HepG2 (cell line): Measurements from ENCODE around the gene TBC1D14. TPM values are rescaled to one million over a fixed set of nuclear protein-coding genes. Genes with fewer than 3 reads are reported as not detected.

Experiments used
- ATF7 ChIP-seq, 2 experiments: fragments of 450-650 bp in 1 of 2; sonication (generic) in 1 of 2; formaldehyde crosslinking in 1 of 2; IDR thresholded peaks; 2 replicates each; pipeline versions ENCODE4 v1.4.0 to v1.6.1; 2016 to 2020; ENCODE audit warnings: antibody characterized with exemption in 1 of 2, mild to moderate bottlenecking in 1 of 2, missing genetic modification reagents in 1 of 2
- BRCA1 ChIP-seq: sonication (generic); formaldehyde crosslinking; IDR thresholded peaks from 2 replicates; pipeline ENCODE4 v1.4.0; 2020; ENCODE audit warnings: missing genetic modification reagents
- HOXA3 ChIP-seq: sonication (generic); formaldehyde crosslinking; IDR thresholded peaks from 2 replicates; pipeline ENCODE4 v1.5.0; 2020; ENCODE audit warnings: missing genetic modification reagents
- RXRB ChIP-seq: IDR thresholded peaks from 2 replicates; pipeline ENCODE4 v1.6.1; 2016; ENCODE audit warnings: borderline replicate concordance, missing genetic modification reagents, missing compliant biosample characterization
- ZNF44 ChIP-seq: sonication (generic); formaldehyde crosslinking; IDR thresholded peaks from 2 replicates; pipeline ENCODE4 v1.5.1; 2020; ENCODE audit warnings: mild to moderate bottlenecking, missing genetic modification reagents
- ZNF501 ChIP-seq: sonication (generic); formaldehyde crosslinking; IDR thresholded peaks from 2 replicates; pipeline ENCODE4 v1.5.1; 2020; ENCODE audit warnings: mild to moderate bottlenecking, moderate library complexity, missing genetic modification reagents
- ZNF562 ChIP-seq: sonication (generic); formaldehyde crosslinking; IDR thresholded peaks from 2 replicates; pipeline ENCODE4 v1.8.0; 2022; ENCODE audit warnings: missing genetic modification reagents, borderline replicate concordance
- ZNF598 ChIP-seq: sonication (generic); formaldehyde crosslinking; IDR thresholded peaks from 2 replicates; pipeline ENCODE4 v1.5.1; 2020; ENCODE audit warnings: mild to moderate bottlenecking, missing genetic modification reagents, borderline replicate concordance
- ZNF670 ChIP-seq: sonication (generic); formaldehyde crosslinking; IDR thresholded peaks from 2 replicates; pipeline ENCODE4 v1.8.0; 2022; ENCODE audit warnings: mild to moderate bottlenecking, missing genetic modification reagents, borderline replicate concordance
- ZNF7 ChIP-seq: IDR thresholded peaks from 2 replicates; pipeline ENCODE4 v1.6.1; 2016; ENCODE audit warnings: missing biosample characterization, missing genetic modification reagents
- ZNF709 ChIP-seq: sonication (generic); formaldehyde crosslinking; IDR thresholded peaks from 2 replicates; pipeline ENCODE4 v1.5.0; 2020; ENCODE audit warnings: mild to moderate bottlenecking, missing genetic modification reagents
- ZNF879 ChIP-seq: sonication (generic); formaldehyde crosslinking; IDR thresholded peaks from 2 replicates; pipeline ENCODE4 v1.8.1; 2023; ENCODE audit warnings: missing genetic modification reagents
- polyA plus RNA-seq, 8 experiments: library from polyadenylated mRNA; depleted of rRNA in 3 of 8; stranded (reverse) in 7 of 8; unstranded in 1 of 8; fragments of >200 nt; fragmentation: Illumina TruSeq in 4 of 8; extraction: Trizol in 4 of 8; gene quantifications; 2 replicates each; pipeline versions ENCODE4 v1.2.1 to v1.2.3, GENCODE V29; 2011 to 2016; ENCODE audit warnings: low read depth in 4 of 8, missing spikeins in 1 of 8, mixed read lengths in 1 of 8; ENCODE audit not compliant: insufficient read depth in 1 of 8
- total RNA-seq, 5 experiments: library from RNA; depleted of rRNA; stranded (reverse); fragments of >200 nt; fragmentation: Illumina TruSeq; extraction: Trizol; gene quantifications; 2 replicates each; pipeline ENCODE4 v1.2.3, GENCODE V29; 2016; ENCODE audit warnings: low read depth in 1 of 5
- TF ChIP-seq, protein P1 (sequence below): sonication (generic); formaldehyde crosslinking; IDR thresholded peaks from one replicate; pipeline ENCODE4 v1.5.1; 2020; ENCODE audit warnings: mild to moderate bottlenecking, missing genetic modification reagents; ENCODE audit errors: not compliant biosample characterization
- TF ChIP-seq, protein P2 (sequence below): sonication (generic); formaldehyde crosslinking; IDR thresholded peaks from 2 replicates; pipeline ENCODE4 v1.5.1; 2020; ENCODE audit warnings: mild to moderate bottlenecking, missing genetic modification reagents, moderate library complexity
- TF ChIP-seq, protein P3 (sequence below): sonication (generic); formaldehyde crosslinking; IDR thresholded peaks from 2 replicates; pipeline ENCODE4 v1.4.0; 2020; ENCODE audit warnings: low read depth, mild to moderate bottlenecking, missing genetic modification reagents

The TBC1D14 gene
- total and polyA plus RNA-seq, 2 of the 13 experiments (the other 11 are each of a cell fraction or from before 2014, with no cell fraction given) = 29.5 to 46.5 TPM

DNA sequence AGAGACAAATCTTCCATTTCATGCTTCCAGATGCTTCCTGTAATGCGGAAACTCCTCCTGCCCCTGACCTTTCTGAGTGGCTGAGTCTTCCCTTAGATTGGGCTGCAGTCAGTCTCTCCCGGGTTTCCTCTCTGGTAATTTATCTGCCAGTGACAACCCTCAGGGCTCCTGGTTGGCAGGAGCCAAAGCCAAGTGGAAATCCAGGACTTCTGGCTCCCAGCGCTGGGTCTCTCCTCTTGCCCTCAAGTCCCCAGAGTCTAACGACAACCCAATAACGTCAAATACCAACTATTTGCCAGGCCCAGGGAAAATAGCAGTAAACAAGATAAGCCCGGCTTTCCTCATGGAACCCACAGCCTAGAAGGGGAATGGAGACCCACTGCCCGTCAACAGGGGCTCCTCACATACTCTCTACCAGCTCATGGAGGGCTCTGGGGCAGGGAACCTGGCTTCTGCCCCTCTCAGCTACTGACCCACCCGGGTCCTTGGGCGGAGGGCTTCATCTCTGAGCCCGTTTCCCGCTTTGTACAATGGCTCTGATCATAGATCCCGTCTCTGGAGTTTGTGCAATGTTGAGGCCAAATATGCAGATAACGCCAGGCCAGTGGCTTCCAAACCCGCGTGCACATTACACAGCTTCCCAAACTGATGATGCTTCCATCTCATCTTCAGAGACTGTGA is 1.1 kb upstream of the TBC1D14 start (continued):
- TF ChIP-seq, protein P1, sequence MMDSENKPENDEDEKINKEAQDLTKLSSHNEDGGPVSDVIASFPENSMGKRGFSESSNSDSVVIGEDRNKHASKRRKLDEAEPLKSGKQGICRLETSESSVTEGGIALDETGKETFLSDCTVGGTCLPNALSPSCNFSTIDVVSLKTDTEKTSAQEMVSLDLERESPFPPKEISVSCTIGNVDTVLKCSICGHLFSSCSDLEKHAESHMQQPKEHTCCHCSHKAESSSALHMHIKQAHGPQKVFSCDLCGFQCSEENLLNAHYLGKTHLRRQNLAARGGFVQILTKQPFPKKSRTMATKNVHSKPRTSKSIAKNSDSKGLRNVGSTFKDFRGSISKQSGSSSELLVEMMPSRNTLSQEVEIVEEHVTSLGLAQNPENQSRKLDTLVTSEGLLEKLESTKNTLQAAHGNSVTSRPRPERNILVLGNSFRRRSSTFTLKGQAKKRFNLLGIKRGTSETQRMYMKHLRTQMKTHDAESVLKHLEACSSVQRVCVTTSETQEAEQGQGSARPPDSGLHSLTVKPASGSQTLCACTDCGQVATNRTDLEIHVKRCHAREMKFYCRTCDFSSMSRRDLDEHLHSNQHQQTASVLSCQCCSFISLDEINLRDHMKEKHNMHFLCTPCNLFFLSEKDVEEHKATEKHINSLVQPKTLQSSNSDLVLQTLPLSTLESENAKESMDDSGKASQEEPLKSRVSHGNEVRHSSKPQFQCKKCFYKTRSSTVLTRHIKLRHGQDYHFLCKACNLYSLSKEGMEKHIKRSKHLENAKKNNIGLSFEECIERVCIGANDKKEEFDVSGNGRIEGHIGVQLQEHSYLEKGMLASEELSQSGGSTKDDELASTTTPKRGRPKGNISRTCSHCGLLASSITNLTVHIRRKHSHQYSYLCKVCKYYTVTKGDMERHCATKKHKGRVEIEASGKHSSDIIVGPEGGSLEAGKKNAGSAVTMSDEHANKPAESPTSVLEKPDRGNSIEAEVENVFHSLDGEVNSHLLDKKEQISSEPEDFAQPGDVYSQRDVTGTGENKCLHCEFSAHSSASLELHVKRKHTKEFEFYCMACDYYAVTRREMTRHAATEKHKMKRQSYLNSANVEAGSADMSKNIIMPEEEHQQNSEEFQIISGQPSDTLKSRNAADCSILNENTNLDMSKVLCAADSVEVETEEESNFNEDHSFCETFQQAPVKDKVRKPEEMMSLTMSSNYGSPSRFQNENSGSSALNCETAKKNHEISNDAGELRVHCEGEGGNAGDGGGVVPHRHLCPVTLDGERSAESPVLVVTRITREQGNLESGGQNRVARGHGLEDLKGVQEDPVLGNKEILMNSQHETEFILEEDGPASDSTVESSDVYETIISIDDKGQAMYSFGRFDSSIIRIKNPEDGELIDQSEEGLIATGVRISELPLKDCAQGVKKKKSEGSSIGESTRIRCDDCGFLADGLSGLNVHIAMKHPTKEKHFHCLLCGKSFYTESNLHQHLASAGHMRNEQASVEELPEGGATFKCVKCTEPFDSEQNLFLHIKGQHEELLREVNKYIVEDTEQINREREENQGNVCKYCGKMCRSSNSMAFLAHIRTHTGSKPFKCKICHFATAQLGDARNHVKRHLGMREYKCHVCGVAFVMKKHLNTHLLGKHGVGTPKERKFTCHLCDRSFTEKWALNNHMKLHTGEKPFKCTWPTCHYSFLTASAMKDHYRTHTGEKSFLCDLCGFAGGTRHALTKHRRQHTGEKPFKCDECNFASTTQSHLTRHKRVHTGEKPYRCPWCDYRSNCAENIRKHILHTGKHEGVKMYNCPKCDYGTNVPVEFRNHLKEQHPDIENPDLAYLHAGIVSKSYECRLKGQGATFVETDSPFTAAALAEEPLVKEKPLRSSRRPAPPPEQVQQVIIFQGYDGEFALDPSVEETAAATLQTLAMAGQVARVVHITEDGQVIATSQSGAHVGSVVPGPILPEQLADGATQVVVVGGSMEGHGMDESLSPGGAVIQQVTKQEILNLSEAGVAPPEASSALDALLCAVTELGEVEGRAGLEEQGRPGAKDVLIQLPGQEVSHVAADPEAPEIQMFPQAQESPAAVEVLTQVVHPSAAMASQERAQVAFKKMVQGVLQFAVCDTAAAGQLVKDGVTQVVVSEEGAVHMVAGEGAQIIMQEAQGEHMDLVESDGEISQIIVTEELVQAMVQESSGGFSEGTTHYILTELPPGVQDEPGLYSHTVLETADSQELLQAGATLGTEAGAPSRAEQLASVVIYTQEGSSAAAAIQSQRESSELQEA (CRISPR knock-in tag) = peak; percentile 12
- TF ChIP-seq ZNF501 (CRISPR knock-in tag) (0 out of 2 replicates have a peak, but pooled peaks have one; percentile 31), BRCA1 (CRISPR knock-in tag) (0 out of 2 replicates have a peak, but pooled peaks have one; percentile 17), ZNF709 (peak; percentile 3; the same call in 1 of the 2 replicates), HOXA3 (no peak), ZNF44 (CRISPR knock-in tag) (0 out of 2 replicates have a peak, but pooled peaks have one; percentile 49), ZNF879 (CRISPR knock-in tag) (no peak), RXRB (no peak), ZNF670 (CRISPR knock-in tag) (no peak), ZNF598 (CRISPR knock-in tag) (0 out of 2 replicates have a peak, but pooled peaks have one; percentile 58), ATF7 (IDR thresholded peaks at IDR 0.05) (no peak), ATF7 (CRISPR knock-in tag; IDR thresholded peaks at IDR 0.05) (no peak), ZNF7 (CRISPR knock-in tag) (no peak), ZNF562 (no peak)
- TF ChIP-seq, protein P2, sequence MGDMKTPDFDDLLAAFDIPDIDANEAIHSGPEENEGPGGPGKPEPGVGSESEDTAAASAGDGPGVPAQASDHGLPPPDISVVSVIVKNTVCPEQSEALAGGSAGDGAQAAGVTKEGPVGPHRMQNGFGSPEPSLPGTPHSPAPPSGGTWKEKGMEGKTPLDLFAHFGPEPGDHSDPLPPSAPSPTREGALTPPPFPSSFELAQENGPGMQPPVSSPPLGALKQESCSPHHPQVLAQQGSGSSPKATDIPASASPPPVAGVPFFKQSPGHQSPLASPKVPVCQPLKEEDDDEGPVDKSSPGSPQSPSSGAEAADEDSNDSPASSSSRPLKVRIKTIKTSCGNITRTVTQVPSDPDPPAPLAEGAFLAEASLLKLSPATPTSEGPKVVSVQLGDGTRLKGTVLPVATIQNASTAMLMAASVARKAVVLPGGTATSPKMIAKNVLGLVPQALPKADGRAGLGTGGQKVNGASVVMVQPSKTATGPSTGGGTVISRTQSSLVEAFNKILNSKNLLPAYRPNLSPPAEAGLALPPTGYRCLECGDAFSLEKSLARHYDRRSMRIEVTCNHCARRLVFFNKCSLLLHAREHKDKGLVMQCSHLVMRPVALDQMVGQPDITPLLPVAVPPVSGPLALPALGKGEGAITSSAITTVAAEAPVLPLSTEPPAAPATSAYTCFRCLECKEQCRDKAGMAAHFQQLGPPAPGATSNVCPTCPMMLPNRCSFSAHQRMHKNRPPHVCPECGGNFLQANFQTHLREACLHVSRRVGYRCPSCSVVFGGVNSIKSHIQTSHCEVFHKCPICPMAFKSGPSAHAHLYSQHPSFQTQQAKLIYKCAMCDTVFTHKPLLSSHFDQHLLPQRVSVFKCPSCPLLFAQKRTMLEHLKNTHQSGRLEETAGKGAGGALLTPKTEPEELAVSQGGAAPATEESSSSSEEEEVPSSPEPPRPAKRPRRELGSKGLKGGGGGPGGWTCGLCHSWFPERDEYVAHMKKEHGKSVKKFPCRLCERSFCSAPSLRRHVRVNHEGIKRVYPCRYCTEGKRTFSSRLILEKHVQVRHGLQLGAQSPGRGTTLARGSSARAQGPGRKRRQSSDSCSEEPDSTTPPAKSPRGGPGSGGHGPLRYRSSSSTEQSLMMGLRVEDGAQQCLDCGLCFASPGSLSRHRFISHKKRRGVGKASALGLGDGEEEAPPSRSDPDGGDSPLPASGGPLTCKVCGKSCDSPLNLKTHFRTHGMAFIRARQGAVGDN (CRISPR knock-in tag) = 0 out of 2 replicates have a peak, but pooled peaks have one; percentile 6
- TF ChIP-seq, protein P3, sequence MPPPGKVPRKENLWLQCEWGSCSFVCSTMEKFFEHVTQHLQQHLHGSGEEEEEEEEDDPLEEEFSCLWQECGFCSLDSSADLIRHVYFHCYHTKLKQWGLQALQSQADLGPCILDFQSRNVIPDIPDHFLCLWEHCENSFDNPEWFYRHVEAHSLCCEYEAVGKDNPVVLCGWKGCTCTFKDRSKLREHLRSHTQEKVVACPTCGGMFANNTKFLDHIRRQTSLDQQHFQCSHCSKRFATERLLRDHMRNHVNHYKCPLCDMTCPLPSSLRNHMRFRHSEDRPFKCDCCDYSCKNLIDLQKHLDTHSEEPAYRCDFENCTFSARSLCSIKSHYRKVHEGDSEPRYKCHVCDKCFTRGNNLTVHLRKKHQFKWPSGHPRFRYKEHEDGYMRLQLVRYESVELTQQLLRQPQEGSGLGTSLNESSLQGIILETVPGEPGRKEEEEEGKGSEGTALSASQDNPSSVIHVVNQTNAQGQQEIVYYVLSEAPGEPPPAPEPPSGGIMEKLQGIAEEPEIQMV (CRISPR knock-in tag) = no peak
